GM20000 (cell line): ENCODE measurements around the gene SIGLEC1.

Source experiments
- DNase-seq: peaks from one replicate; pipeline ENCODE4 v3.0.0; 2012; ENCODE audit warnings: low spot score
- TF ChIP-seq, protein P1 (sequence below): IDR thresholded peaks from 2 replicates; pipeline ENCODE4 v1.5.1; 2012; ENCODE audit warnings: mild to moderate bottlenecking, control low read depth; ENCODE audit errors: extremely low read depth, missing control alignments

The SIGLEC1 gene

DNA sequence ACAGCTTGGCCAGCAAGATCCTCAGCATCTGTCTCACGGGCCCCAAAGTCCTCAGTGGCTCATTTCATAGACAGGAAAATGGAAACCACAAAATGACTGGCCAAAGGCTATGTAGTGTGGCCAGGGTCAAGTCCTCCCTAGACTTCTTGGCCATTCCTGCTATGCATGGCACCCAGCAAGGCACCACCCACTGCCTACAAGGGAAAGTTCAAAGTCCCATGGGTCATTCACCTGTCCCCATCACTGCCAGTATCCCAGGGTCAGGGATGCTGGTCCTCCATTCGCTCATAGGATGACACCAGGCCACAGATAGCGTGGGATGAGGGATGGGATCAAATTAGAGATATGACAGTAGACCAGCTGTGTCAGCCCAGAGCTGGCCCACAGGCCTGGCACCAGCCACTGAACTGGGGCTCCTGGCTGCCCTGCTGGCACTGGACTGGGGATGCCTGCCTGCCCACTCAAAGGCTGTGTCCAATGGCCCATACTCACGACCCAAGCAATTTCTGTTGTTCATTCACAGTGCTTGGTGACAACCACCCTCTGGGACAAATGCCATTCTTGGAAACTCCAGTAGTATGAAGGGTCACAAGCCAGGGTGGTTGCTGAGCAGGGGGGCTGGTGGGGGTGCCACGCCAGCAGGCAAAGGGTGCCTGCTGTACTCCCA, 43.5 kb upstream of the SIGLEC1 start:
- TF ChIP-seq, protein P1, sequence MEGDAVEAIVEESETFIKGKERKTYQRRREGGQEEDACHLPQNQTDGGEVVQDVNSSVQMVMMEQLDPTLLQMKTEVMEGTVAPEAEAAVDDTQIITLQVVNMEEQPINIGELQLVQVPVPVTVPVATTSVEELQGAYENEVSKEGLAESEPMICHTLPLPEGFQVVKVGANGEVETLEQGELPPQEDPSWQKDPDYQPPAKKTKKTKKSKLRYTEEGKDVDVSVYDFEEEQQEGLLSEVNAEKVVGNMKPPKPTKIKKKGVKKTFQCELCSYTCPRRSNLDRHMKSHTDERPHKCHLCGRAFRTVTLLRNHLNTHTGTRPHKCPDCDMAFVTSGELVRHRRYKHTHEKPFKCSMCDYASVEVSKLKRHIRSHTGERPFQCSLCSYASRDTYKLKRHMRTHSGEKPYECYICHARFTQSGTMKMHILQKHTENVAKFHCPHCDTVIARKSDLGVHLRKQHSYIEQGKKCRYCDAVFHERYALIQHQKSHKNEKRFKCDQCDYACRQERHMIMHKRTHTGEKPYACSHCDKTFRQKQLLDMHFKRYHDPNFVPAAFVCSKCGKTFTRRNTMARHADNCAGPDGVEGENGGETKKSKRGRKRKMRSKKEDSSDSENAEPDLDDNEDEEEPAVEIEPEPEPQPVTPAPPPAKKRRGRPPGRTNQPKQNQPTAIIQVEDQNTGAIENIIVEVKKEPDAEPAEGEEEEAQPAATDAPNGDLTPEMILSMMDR: no peak
- DNase-seq: no peak

DNA sequence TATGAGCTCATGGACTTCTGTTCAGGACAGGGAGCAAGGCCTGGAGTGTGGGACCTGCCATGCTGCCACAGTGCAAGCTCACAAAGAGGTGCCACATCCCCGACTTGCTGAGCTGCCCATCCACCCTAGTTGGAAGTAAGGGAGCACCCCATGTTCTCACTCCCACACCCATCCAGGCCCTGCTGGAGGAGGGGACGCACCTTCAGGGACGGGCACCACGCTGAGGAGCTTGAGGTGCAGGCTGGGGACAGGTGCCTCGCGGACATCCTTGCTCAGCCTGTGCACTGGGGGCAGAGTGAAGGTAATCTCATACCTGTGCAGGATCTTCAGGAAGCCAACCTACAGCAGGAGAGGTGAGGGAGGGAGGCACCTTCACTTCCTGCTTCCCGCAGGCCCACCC, 42.9 kb upstream of the SIGLEC1 start:
- no peak for DNase-seq
- TF ChIP-seq, protein P1: no peak

DNA sequence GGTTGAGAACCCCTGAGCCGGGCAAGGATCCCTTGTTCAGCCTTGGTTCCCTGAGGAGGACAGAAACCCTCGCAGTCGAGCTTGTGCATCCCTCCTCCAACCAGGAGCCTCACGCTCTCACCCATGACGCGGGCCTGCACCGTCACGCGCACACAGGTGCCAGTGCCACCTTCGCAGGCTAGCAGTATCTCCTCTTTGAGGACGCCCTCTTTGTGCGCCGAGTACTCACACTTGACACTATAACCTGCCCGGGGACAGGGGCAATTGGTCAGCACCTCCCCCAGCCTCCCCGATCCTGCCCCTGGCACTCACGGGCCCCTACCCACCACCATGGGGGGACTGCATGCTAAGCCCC, 41.9 kb upstream of the SIGLEC1 start:
- TF ChIP-seq, protein P1: no peak
- no peak for DNase-seq

DNA sequence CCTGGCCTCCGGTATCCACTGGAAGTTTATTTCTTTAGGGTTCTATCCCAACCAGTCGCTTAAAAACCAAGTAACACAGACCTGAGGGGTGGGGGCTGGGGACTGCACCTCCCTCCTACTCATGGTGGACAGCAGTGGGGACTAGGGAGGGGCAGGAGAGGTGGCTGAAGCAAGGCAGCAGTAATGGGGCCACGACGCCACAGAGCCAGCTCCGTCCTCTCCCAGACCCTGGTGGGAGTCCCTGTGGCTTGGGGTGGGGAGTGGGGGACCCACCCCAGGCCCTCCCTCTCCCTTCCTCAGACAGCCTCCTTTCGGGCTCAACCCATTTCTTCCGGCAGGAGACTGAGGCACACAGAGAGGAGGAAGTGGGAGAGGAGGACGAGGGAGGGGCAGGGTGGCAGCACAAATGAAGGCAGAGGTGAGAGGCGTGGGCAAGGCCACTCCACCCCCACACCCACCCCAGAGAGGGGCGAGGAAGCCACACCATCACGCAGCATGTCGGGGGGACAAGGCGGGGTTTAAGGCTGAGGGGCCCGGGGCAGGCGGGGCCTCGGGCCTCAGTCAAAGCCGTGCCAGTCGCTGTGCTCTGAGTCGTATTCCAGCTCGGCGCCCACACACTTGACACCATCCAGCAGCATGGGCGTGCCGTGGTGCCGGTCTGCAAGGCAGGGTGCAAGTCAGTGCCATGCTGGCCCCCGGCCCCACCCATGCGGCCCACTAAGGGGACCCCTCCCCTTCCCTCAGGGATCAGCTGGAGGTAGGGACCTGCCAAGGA, 41.3 kb upstream of the SIGLEC1 start:
- TF ChIP-seq, protein P1: no peak
- no peak for DNase-seq

GRCh38 chr20:3753098-3753497, 40.7 kb upstream of the SIGLEC1 start:
- TF ChIP-seq, protein P1: peak; percentile 68
- peak; percentile 88 for DNase-seq

DNA sequence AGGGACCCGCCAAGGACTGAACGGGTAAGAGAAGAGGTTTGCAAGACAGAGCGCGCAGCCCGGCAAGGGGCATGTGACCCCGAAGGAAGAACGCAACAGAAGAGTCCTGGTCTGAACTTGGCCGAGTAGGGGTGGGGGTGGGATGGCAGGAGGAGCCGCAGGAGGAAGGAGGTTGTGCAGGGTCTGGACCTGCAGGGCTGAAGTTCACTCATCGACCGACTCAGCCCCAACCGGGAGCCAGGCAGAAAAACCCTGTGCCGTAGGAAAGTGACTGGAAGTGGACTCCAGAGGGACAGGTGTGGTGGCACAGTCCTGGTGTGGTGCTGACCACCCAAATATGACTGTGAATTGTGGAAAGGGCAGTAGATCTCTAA, 40.0 kb upstream of the SIGLEC1 start:
- TF ChIP-seq, protein P1: no peak
- no peak for DNase-seq

GRCh38 chr20:3751675-3752385, 39.4 kb upstream of the SIGLEC1 start:
- peak; percentile 82 for DNase-seq

More at GRCh38 chr20:3751675-3752385, 39.4 kb upstream of the SIGLEC1 start:
- TF ChIP-seq, protein P1: no peak
